Gastroesophageal sphincter (tissue), 4 donors: ENCODE results near the gene ZPBP. TPM values are rescaled to one million over a fixed set of nuclear protein-coding genes. Genes with fewer than 3 reads are reported as not detected.

ENCODE experiments used
- ATAC-seq: fragments of 150-250 bp; one replicate; pipeline ENCODE4 v1.9.1; 2016; ENCODE audit warnings: mild to moderate bottlenecking, moderate library complexity
- H3K27ac ChIP-seq, 4 donors: fragments of 200-600 bp; sonication (generic) in 3 of 4; 1 replicate in 3 of 4; 2 replicates in 1 of 4; pipeline ENCODE4 v1.5.1; 2016 to 2019
- H3K27me3 ChIP-seq: fragments of 200-600 bp; sonication (generic); one replicate; pipeline ENCODE4 v1.5.1; 2019
- H3K36me3 ChIP-seq, 2 donors: fragments of 200-600 bp; sonication (generic); one replicate each; pipeline ENCODE4 v1.5.1; 2019; ENCODE audit warnings: control low read depth in 1 of 2
- H3K4me1 ChIP-seq, 3 donors: fragments of 200-600 bp; sonication (generic); 1 replicate in 2 of 3; 2 replicates in 1 of 3; pipeline ENCODE4 v1.5.1; 2016 to 2019; ENCODE audit warnings: control low read depth in 2 of 3
- H3K4me3 ChIP-seq, 2 donors: fragments of 200-600 bp; sonication (generic); one replicate each; pipeline ENCODE4 v1.5.1; 2019; ENCODE audit warnings: mild to moderate bottlenecking in 1 of 2, moderate library complexity in 1 of 2
- H3K9me3 ChIP-seq, 3 donors: fragments of 200-600 bp; sonication (generic); one replicate each; pipeline ENCODE4 v1.5.1; 2017 to 2019; ENCODE audit warnings: control low read depth in 2 of 3
- CTCF ChIP-seq, 4 experiments: fragments of 200-600 bp in 2 of 4; fragments of 450-650 bp in 2 of 4; sonication (generic) in 1 of 4; IDR thresholded peaks; one replicate each; pipeline ENCODE4 v1.5.1; 2017 to 2019; ENCODE audit warnings: antibody characterized with exemption in 4 of 4, mild to moderate bottlenecking in 2 of 4, moderate library complexity in 2 of 4
- EP300 ChIP-seq: sonication (generic); formaldehyde crosslinking; IDR thresholded peaks from one replicate; pipeline ENCODE4 v1.6.1; 2017; ENCODE audit warnings: antibody characterized with exemption, mild to moderate bottlenecking
- POLR2A ChIP-seq, 2 donors: fragments of 450-650 bp; IDR thresholded peaks; one replicate each; pipeline ENCODE4 v1.6.1; 2017; ENCODE audit warnings: antibody characterized with exemption in 2 of 2, mild to moderate bottlenecking in 2 of 2, moderate library complexity in 1 of 2
- POLR2AphosphoS5 ChIP-seq: sonication (generic); formaldehyde crosslinking; IDR thresholded peaks from one replicate; pipeline ENCODE4 v1.6.1; 2017; ENCODE audit warnings: antibody characterized with exemption
- WGBS, 2 donors: methylation state at CpG; one replicate each; pipeline ENCODE4 v1.1.5; 2018; ENCODE audit warnings: low coverage in 1 of 2; 5-methylcytosine and 5-hydroxymethylcytosine counted together
- total RNA-seq, 4 donors: library from RNA; depleted of rRNA; stranded (reverse); fragments of >200 nt; gene quantifications; one replicate each; pipeline ENCODE4 v1.1.0, GENCODE V29; 2016

Gene ZPBP
- total RNA-seq, result not detected

GRCh38 chr7:50092579-50093491 is at the start of gene ZPBP:
Gene ZPBP (minus strand): TSS chr7:50093246. CDS start chr7:50093194, 52 bp downstream.
- Histone ChIP-seq H3K27ac (no peak within 1 kb of the TSS), H3K4me1 (peaks cover 0 to 8% (median 3%) of the 10 kb centered on the region in 3 donors), H3K27me3 (peaks cover 6% of the 10 kb centered on the region), H3K9me3 (no peaks in the 10 kb centered on the region), H3K36me3 (no peaks in the 10 kb centered on the region), H3K4me3 (peak within 1 kb of the TSS; percentile 33 to 56)
- WGBS, 2 donors, result 4 to 12% methylated on average over 15 to 26 of the region's 53 CpGs
- ATAC-seq, result no peak
- TF ChIP-seq CTCF (IDR thresholded peaks at IDR 0.05), result peak; percentile 48 to 70 (median 66)
- no peak for TF ChIP-seq EP300
- TF ChIP-seq POLR2AphosphoS5, result no peak
- TF ChIP-seq POLR2A (IDR thresholded peaks at IDR 0.05), result no peak

GRCh38 chr7:50142425-50143017 is 49.5 kb upstream of the ZPBP start:
- TF ChIP-seq EP300 (no peak), POLR2AphosphoS5 (no peak), CTCF (IDR thresholded peaks at IDR 0.05) (peak; percentile 48 to 64 (median 54))
- Histone ChIP-seq H3K4me3 (no peak overlapping the region), H3K27ac (no peak overlapping the region), H3K27me3 (peaks cover 6% of the 10 kb centered on the region), H3K4me1 (no peaks in the 10 kb centered on the region), H3K36me3 (no peaks in the 10 kb centered on the region), H3K9me3 (no peaks in the 10 kb centered on the region)
- no peak for ATAC-seq
- 17 to 23% methylated on average over 5 of the region's 5 CpGs for WGBS, 2 donors

- Histone ChIP-seq H3K27ac (no peak overlapping the region), H3K4me1 (no peaks in the 10 kb centered on the region), H3K36me3 (no peaks in the 10 kb centered on the region), H3K27me3 (peaks cover 6% of the 10 kb centered on the region), H3K4me3 (no peak overlapping the region), H3K9me3 (no peaks in the 10 kb centered on the region)
- 50 to 71% methylated on average over 3 of the region's 12 CpGs for WGBS, 2 donors
- no peak for ATAC-seq
- TF ChIP-seq CTCF (IDR thresholded peaks at IDR 0.05) (no peak), POLR2AphosphoS5 (no peak), POLR2A (IDR thresholded peaks at IDR 0.05) (no peak), EP300 (no peak)
These were observed 48.8 kb upstream of the ZPBP start for GRCh38 chr7:50141854-50142253.

- Histone ChIP-seq H3K27me3 (peaks cover 6% of the 10 kb centered on the region), H3K4me1 (no peaks in the 10 kb centered on the region), H3K4me3 (no peak overlapping the region), H3K9me3 (no peaks in the 10 kb centered on the region), H3K36me3 (no peaks in the 10 kb centered on the region), H3K27ac (no peak overlapping the region)
- no peak for TF ChIP-seq CTCF (IDR thresholded peaks at IDR 0.05)
- TF ChIP-seq EP300, result no peak
- no peak for TF ChIP-seq POLR2AphosphoS5
- no peak for TF ChIP-seq POLR2A (IDR thresholded peaks at IDR 0.05)
- WGBS, 2 donors, result 30 to 55% methylated on average over 1 to 5 of the region's 5 CpGs
- no peak for ATAC-seq
These were observed 48.1 kb upstream of the ZPBP start for GRCh38 chr7:50141131-50141530.
